ENCODE data around the gene SAT2. TPM values are rescaled to one million over a fixed set of nuclear protein-coding genes. Genes with fewer than 3 reads are reported as not detected.

SAT2 gene
- total RNA-seq, 1 experiment from 2014 or later, result 54.9 TPM

DNA sequence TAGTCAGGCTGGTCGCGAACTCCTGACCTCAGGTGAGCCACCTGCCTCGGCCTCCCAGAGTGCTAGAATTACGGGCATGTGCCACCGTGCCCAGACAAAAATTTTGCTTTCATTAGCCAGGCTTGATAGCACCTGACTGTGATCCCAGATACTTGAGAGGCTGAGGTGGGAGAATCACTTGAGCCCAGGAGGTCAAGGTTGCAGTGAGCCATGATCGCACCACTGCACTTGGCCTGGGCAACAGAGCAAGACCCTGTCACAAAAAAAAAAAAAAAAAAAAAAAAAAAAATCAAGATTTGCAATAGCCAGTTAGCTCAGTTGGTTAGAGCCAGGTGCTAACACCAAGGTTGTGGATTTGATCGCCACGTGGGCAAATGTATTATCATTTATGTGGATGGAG is 6.8 kb downstream of the SAT2 start:
- no TSS peak for BruUV-seq (replicated peaks)
- DNase-seq (ENCODE audit: low read depth, low spot score), result no peak
- RAD21 ChIA-PET (ENCODE audit: low non-redundant PET in 1 of 2, low total read pairs in 2 of 2, uncharacterized antibody in 2 of 2, unreplicated experiment in 2 of 2), result interaction anchor here in 1 of 2 experiments (1.2 kb wide), 1 partner anchor 55 kb away, joined by 3 read pairs; no protein-coding TSS in a partner anchor

More for the DNA sequence above, 6.8 kb downstream of the SAT2 start:
- Histone ChIP-seq H3K79me2 (ENCODE audit: insufficient read depth, low read length) (no peaks in the 10 kb centered on the region), H3K27me3 (ENCODE audit: insufficient read depth, low read length) (no peaks in the 10 kb centered on the region), H3K4me2 (ENCODE audit: low read length) (no peak overlapping the region), H3K4me1 (ENCODE audit: control insufficient read depth in 1 of 2, insufficient read depth in 2 of 2, low read length in 2 of 2) (peaks cover under 1 to 2% of the 10 kb centered on the region in 2 experiments; a peak in 3 of 4 replicates), H3K9ac (ENCODE audit: low read length) (no peak overlapping the region), H3K9me2 (ENCODE audit: insufficient read depth) (no peaks in the 10 kb centered on the region), H2AFZ (ENCODE audit: low read depth, low read length, poor library complexity, severe bottlenecking) (no peak overlapping the region), H4K20me1 (ENCODE audit: insufficient read depth) (no peaks in the 10 kb centered on the region), H3K9me3 (ENCODE audit: control insufficient read depth in 1 of 2, insufficient read depth in 1 of 2, low read depth in 1 of 2, low read length in 2 of 2) (no peaks in the 10 kb centered on the region), H3K4me3 (replicated peaks in 1 of 2; ENCODE audit: low read depth in 1 of 2, low read length in 2 of 2) (no peak overlapping the region), H3K36me3 (ENCODE audit: control insufficient read depth in 1 of 2, insufficient read depth in 2 of 2, low read length in 2 of 2) (no peaks in the 10 kb centered on the region), H3K27ac (ENCODE audit: low read depth, low read length) (no peak overlapping the region)
- POLR2A ChIA-PET, result interaction anchor here (1.1 kb wide), 1 partner anchor 12 kb away, joined by 6 read pairs; no protein-coding TSS in a partner anchor
- no peak for TF ChIP-seq ZNF274 (IDR thresholded peaks at IDR 0.05; ENCODE audit: low read depth, low read length)
- no peak for TF ChIP-seq EZH2 (IDR thresholded peaks at IDR 0.05)
- TF ChIP-seq FOSL1 (IDR thresholded peaks at IDR 0.05; ENCODE audit: low read depth), result no peak
- no peak for TF ChIP-seq ELF1 (IDR thresholded peaks at IDR 0.05; ENCODE audit: borderline replicate concordance, low read depth)
- TF ChIP-seq CBX3 (IDR thresholded peaks at IDR 0.05; ENCODE audit: low read depth), result no peak
- no peak for TF ChIP-seq ZFX (IDR thresholded peaks at IDR 0.05)
- TF ChIP-seq, protein P1, sequence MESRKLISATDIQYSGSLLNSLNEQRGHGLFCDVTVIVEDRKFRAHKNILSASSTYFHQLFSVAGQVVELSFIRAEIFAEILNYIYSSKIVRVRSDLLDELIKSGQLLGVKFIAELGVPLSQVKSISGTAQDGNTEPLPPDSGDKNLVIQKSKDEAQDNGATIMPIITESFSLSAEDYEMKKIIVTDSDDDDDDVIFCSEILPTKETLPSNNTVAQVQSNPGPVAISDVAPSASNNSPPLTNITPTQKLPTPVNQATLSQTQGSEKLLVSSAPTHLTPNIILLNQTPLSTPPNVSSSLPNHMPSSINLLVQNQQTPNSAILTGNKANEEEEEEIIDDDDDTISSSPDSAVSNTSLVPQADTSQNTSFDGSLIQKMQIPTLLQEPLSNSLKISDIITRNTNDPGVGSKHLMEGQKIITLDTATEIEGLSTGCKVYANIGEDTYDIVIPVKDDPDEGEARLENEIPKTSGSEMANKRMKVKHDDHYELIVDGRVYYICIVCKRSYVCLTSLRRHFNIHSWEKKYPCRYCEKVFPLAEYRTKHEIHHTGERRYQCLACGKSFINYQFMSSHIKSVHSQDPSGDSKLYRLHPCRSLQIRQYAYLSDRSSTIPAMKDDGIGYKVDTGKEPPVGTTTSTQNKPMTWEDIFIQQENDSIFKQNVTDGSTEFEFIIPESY (IDR thresholded peaks at IDR 0.05; ENCODE audit: extremely low read depth, insufficient replicate concordance, low read length), result no peak
- no peak for TF ChIP-seq POLR2A (IDR thresholded peaks at IDR 0.05; ENCODE audit: borderline replicate concordance, extremely low read depth, insufficient read depth, insufficient read length)
- TF ChIP-seq REST (IDR thresholded peaks at IDR 0.05; ENCODE audit: low read depth), result no peak
- TF ChIP-seq TCF7L2 (IDR thresholded peaks at IDR 0.05; ENCODE audit: borderline replicate concordance, extremely low read depth, insufficient read depth, insufficient read length), result no peak
- no peak for TF ChIP-seq SP1 (IDR thresholded peaks at IDR 0.05; ENCODE audit: low read depth)
- no peak for TF ChIP-seq SRF (IDR thresholded peaks at IDR 0.05; ENCODE audit: low read depth)
- no peak for ATAC-seq
- CTCF ChIA-PET, result no interaction called here
- intact Hi-C loops (cut with micrococcal nuclease), result no loop called here

Data from HCT116 (cell line).